Chondrocyte (in vitro differentiated cells): ENCODE measurements around the gene FHL1. TPM values are rescaled to one million over a fixed set of nuclear protein-coding genes. Genes with fewer than 3 reads are reported as not detected.

ENCODE experiments used
- DNase-seq: peaks from one replicate; pipeline ENCODE4 v3.0.0; 2021; ENCODE audit warnings: mixed read lengths, low spot score
- H3K27ac Mint-ChIP-seq: one replicate; pipeline ENCODE4 v1.8.0; 2021; ENCODE audit warnings: mild to moderate bottlenecking, moderate library complexity, mixed read lengths; ENCODE audit not compliant: unreplicated experiment
- H3K27me3 Mint-ChIP-seq: 2 replicates; pipeline ENCODE4 v1.8.0; 2021; ENCODE audit warnings: low read depth, mixed read lengths
- H3K36me3 Mint-ChIP-seq: 2 replicates; pipeline ENCODE4 v1.8.0; 2021; ENCODE audit warnings: low read depth, mixed read lengths
- H3K4me1 Mint-ChIP-seq: 2 replicates; pipeline ENCODE4 v1.8.0; 2021; ENCODE audit warnings: low read depth, mild to moderate bottlenecking, mixed read lengths
- H3K4me3 Mint-ChIP-seq: one replicate; pipeline ENCODE4 v1.8.0; 2021; ENCODE audit warnings: mild to moderate bottlenecking, moderate library complexity, mixed read lengths; ENCODE audit not compliant: unreplicated experiment
- H3K9me3 Mint-ChIP-seq: 2 replicates; pipeline ENCODE4 v1.8.0; 2021; ENCODE audit warnings: low read depth, mixed read lengths
- total RNA-seq: library from RNA; stranded (reverse); gene quantifications from 3 replicates; pipeline ENCODE4 v1.2.1, GENCODE V29; 2021
- TF ChIP-seq, protein P1 (sequence below): fragments of 200-600 bp; sonication (generic); IDR thresholded peaks from 2 replicates; pipeline ENCODE4 v1.5.0; 2021; ENCODE audit warnings: antibody characterized with exemption, mild to moderate bottlenecking, moderate library complexity

Gene FHL1
- total RNA-seq, 1 donor from 2014 or later = 1,032 TPM

DNA sequence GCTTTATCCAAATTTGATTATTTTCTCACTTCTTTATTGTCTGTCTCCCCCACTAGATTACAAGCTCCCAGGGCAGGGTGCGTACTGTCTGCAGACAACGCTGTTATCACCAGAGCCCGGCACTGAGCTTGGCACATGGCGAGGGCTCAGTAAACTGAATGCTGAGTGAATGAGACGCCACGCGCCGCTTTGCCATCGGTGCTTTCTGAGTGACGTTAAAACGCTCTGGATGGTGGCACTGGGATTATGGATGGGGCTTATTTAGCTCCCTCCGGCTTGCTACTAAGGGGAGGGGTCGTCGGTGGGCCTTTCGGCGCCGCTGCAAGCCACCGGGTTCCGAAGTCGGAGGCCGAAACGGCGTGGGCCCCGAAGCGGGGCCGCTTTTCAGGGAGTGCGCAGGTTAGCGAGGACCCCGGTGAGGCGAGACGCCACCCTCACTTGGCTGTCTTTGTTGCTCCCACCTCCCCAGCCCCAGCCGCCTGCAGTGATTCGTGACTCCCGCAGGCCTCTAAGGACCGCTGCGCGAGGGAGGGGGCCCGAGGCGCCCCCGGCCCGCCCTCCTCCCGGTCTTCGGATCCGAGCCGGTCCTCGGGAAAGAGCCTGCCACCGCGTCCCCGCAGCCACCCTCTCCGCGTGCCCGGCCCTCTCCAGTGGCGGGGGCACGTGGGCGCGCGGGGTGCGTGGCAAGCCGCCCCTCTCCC, 569 bp upstream of the FHL1 start:
- no peak for DNase-seq
- peaks cover 18% of the 10 kb centered on the region for H3K9me3 Mint-ChIP-seq
- no peaks in the 10 kb centered on the region for H3K27me3 Mint-ChIP-seq
- H3K36me3 Mint-ChIP-seq = peaks cover 4% of the 10 kb centered on the region
- peak overlapping the region; percentile 73 for H3K4me3 Mint-ChIP-seq
- peak overlapping the region; percentile 83 for H3K27ac Mint-ChIP-seq
- TF ChIP-seq, protein P1, sequence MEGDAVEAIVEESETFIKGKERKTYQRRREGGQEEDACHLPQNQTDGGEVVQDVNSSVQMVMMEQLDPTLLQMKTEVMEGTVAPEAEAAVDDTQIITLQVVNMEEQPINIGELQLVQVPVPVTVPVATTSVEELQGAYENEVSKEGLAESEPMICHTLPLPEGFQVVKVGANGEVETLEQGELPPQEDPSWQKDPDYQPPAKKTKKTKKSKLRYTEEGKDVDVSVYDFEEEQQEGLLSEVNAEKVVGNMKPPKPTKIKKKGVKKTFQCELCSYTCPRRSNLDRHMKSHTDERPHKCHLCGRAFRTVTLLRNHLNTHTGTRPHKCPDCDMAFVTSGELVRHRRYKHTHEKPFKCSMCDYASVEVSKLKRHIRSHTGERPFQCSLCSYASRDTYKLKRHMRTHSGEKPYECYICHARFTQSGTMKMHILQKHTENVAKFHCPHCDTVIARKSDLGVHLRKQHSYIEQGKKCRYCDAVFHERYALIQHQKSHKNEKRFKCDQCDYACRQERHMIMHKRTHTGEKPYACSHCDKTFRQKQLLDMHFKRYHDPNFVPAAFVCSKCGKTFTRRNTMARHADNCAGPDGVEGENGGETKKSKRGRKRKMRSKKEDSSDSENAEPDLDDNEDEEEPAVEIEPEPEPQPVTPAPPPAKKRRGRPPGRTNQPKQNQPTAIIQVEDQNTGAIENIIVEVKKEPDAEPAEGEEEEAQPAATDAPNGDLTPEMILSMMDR = no peak
- H3K4me1 Mint-ChIP-seq = peaks cover 20% of the 10 kb centered on the region

DNA sequence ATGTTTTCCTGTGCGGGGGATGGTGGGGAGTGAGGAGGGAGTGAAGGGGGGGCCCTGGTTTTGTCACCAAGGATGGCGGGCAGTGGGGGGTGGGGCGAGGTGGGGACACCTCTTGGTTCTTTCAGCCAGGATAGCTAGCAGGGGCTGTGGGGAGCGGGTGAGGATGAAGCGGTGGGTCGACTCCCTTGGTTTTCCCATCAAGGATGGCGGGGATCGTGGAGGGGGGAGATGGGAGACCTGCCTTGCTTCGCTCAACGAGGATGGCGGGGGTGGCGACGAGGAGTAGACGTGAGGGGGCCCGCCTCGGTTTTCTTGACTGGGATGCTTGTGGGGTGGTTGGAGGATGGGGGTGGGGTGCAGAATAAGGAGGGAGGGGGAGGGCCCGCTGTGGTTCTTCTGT, 643 bp downstream of the FHL1 start:
- Mint-ChIP-seq H3K27ac (peak overlapping the region; percentile 89), H3K9me3 (peaks cover 14% of the 10 kb centered on the region), H3K36me3 (peaks cover 4% of the 10 kb centered on the region), H3K27me3 (no peaks in the 10 kb centered on the region), H3K4me1 (peaks cover 30% of the 10 kb centered on the region), H3K4me3 (peak overlapping the region; percentile 78)
- TF ChIP-seq, protein P1 = no peak
- DNase-seq = no peak

DNA sequence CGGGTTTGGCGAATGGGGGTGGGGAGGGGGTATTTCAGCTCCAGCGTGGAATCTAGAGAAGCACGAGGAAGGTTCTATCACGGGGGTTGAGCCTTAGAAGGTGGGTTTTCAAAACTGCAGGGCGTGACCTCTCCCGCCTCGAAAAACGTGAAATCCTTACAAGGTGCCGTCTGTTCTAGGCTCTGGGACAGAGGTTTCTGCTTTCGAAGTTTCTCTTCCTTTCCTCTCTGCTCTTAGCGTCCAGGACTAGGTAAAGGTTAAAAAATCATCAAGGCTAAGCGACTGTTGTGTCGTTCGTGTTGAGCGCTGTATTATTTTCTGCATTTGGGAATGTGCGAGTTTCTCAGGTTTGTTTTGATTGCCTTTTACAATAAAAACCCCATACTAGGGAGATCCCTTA, 1.1 kb downstream of the FHL1 start:
- peak overlapping the region; percentile 89 for H3K27ac Mint-ChIP-seq
- no peaks in the 10 kb centered on the region for H3K27me3 Mint-ChIP-seq
- TF ChIP-seq, protein P1 = no peak
- H3K4me3 Mint-ChIP-seq = peak overlapping the region; percentile 78
- no peak for DNase-seq
- peaks cover 14% of the 10 kb centered on the region for H3K9me3 Mint-ChIP-seq
- H3K4me1 Mint-ChIP-seq = peaks cover 34% of the 10 kb centered on the region
- peaks cover 5% of the 10 kb centered on the region for H3K36me3 Mint-ChIP-seq

DNA sequence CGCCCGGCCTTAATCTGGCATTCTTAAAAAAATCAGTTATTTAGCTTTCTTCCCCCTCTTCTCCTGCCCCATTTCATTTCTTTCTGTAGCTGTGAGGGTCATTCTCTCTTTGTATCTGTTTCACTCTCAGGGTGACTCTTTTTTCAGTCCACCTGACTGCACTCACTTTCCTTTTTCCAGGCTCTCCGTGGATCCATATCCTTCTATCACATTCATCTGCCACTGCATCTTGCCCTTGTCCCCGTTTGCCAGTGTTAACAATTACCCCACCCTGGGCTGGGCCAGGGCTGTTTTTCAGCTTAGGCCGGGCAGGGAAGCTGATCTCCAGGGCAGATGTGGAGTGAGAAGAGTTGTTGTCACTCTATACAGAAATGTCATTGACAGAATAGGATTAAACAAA, 7.7 kb downstream of the FHL1 start:
- peak overlapping the region; percentile 37 for H3K4me3 Mint-ChIP-seq
- no peak for DNase-seq
- peaks cover 86% of the 10 kb centered on the region for H3K4me1 Mint-ChIP-seq
- H3K9me3 Mint-ChIP-seq = peaks cover 6% of the 10 kb centered on the region
- TF ChIP-seq, protein P1 = no peak
- peak overlapping the region; percentile 82 for H3K27ac Mint-ChIP-seq
- no peaks in the 10 kb centered on the region for H3K27me3 Mint-ChIP-seq
- peaks cover 9% of the 10 kb centered on the region for H3K36me3 Mint-ChIP-seq

DNA sequence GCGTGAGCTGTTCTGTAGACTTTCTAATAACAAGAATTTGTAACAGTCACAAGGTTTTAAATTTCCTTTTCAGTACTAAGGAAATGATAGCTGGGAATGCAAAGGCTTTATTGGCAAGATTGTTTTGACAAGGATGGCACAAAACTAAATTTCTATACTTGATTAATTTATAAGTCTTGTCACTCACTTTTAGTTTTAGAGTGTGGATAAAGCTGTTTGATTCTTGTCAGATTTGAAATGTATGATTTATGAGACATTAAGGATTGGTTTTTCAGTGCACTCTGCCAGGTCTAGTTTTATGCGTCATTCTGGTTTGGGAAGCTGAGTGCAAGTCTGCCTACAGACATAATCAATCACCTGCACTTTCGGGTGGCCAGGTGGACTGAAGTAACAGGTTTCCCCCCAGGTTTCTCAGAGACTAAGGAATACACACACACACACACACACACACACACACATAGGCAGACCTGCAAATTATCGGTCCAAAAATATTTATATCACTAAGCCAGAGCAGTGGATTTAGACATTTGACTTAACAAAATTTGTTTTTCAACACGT, 9.3 kb downstream of the FHL1 start:
- TF ChIP-seq, protein P1 = no peak
- peaks cover 7% of the 10 kb centered on the region for H3K36me3 Mint-ChIP-seq
- H3K9me3 Mint-ChIP-seq = peaks cover 6% of the 10 kb centered on the region
- no peaks in the 10 kb centered on the region for H3K27me3 Mint-ChIP-seq
- no peak for DNase-seq
- H3K4me3 Mint-ChIP-seq = no peak overlapping the region
- H3K4me1 Mint-ChIP-seq = peaks cover 87% of the 10 kb centered on the region
- H3K27ac Mint-ChIP-seq = peak overlapping the region; percentile 79
